Measurements from ENCODE around the gene PRM1. TPM values are rescaled to one million over a fixed set of nuclear protein-coding genes. Genes with fewer than 3 reads are reported as not detected.

Gene PRM1
- total RNA-seq, 1 experiment from 2014 or later: not detected

- H3K4me3 Mint-ChIP-seq (ENCODE audit: unreplicated experiment): no peak overlapping the region
- Histone ChIP-seq H3K36me3 (ENCODE audit: control insufficient read depth, insufficient read depth, low read length) (no peaks in the 10 kb centered on the region), H3K9me3 (no peaks in the 10 kb centered on the region), H3K4me3 (ENCODE audit: low read depth, low read length) (no peak overlapping the region), H3K4me1 (peaks cover 29% of the 10 kb centered on the region), H3K27me3 (replicated peaks; ENCODE audit: control insufficient read depth, insufficient read depth, low read length) (no peaks in the 10 kb centered on the region)
- H3K36me3 Mint-ChIP-seq (ENCODE audit: insufficient read depth, unreplicated experiment): no peaks in the 10 kb centered on the region
- ChIA-PET POLR2A (no interaction called here), CTCF (no interaction called here)
- intact Hi-C loops (cut with micrococcal nuclease; ENCODE audit: unreplicated experiment): no loop called here
- BruUV-seq (replicated peaks): no TSS peak
- H3K27me3 Mint-ChIP-seq (ENCODE audit: insufficient read depth, unreplicated experiment): no peaks in the 10 kb centered on the region
- TF ChIP-seq CTCF (IDR thresholded peaks at IDR 0.05; ENCODE audit: insufficient read depth in 1 of 2, low read depth in 1 of 2, low read length in 1 of 2, severe bottlenecking in 1 of 2, unreplicated experiment in 1 of 2): no peak
- H3K4me1 Mint-ChIP-seq (ENCODE audit: low read depth, unreplicated experiment): peaks cover 19% of the 10 kb centered on the region
- H3K27ac Mint-ChIP-seq (ENCODE audit: unreplicated experiment): no peak overlapping the region
- H3K9me3 Mint-ChIP-seq (ENCODE audit: unreplicated experiment): no peaks in the 10 kb centered on the region
- no peak for DNase-seq
Observed at GRCh38 chr16:11264155-11264832, 16.8 kb downstream of the PRM1 start.

GRCh38 chr16:11263737-11264136 is 17.4 kb downstream of the PRM1 start:
- H3K9me3 ChIP-seq: no peaks in the 10 kb centered on the region
- intact Hi-C loops (cut with micrococcal nuclease; ENCODE audit: unreplicated experiment): no loop called here
- H3K4me3 ChIP-seq (ENCODE audit: low read depth, low read length): no peak overlapping the region
- no peaks in the 10 kb centered on the region for H3K27me3 ChIP-seq (replicated peaks; ENCODE audit: control insufficient read depth, insufficient read depth, low read length)
- peaks cover 31% of the 10 kb centered on the region for H3K4me1 ChIP-seq
- Mint-ChIP-seq H3K4me1 (ENCODE audit: low read depth, unreplicated experiment) (peaks cover 20% of the 10 kb centered on the region), H3K36me3 (ENCODE audit: insufficient read depth, unreplicated experiment) (no peaks in the 10 kb centered on the region), H3K9me3 (ENCODE audit: unreplicated experiment) (no peaks in the 10 kb centered on the region), H3K27me3 (ENCODE audit: insufficient read depth, unreplicated experiment) (no peaks in the 10 kb centered on the region), H3K27ac (ENCODE audit: unreplicated experiment) (no peak overlapping the region), H3K4me3 (ENCODE audit: unreplicated experiment) (no peak overlapping the region)
- no peak for DNase-seq
- ChIA-PET CTCF (interaction anchor here (0.6 kb wide), 1 partner anchor 16 kb away, joined by 3 read pairs; no protein-coding TSS in a partner anchor), POLR2A (no interaction called here)
- no peak for TF ChIP-seq CTCF (IDR thresholded peaks at IDR 0.05; ENCODE audit: insufficient read depth in 1 of 2, low read depth in 1 of 2, low read length in 1 of 2, severe bottlenecking in 1 of 2, unreplicated experiment in 1 of 2)
- no TSS peak for BruUV-seq (replicated peaks)
- H3K36me3 ChIP-seq (ENCODE audit: control insufficient read depth, insufficient read depth, low read length): no peaks in the 10 kb centered on the region

- no peaks in the 10 kb centered on the region for H3K36me3 Mint-ChIP-seq (ENCODE audit: insufficient read depth, unreplicated experiment)
- intact Hi-C loops (cut with micrococcal nuclease; ENCODE audit: unreplicated experiment): no loop called here
- ChIA-PET CTCF (no interaction called here), POLR2A (no interaction called here)
- no peaks in the 10 kb centered on the region for H3K36me3 ChIP-seq (ENCODE audit: control insufficient read depth, insufficient read depth, low read length)
- H3K27me3 Mint-ChIP-seq (ENCODE audit: insufficient read depth, unreplicated experiment): no peaks in the 10 kb centered on the region
- no peak overlapping the region for H3K4me3 Mint-ChIP-seq (ENCODE audit: unreplicated experiment)
- BruUV-seq (replicated peaks): no TSS peak
- H3K4me3 ChIP-seq (ENCODE audit: low read depth, low read length): no peak overlapping the region
- H3K9me3 Mint-ChIP-seq (ENCODE audit: unreplicated experiment): no peaks in the 10 kb centered on the region
- H3K4me1 ChIP-seq: peaks cover 31% of the 10 kb centered on the region
- H3K4me1 Mint-ChIP-seq (ENCODE audit: low read depth, unreplicated experiment): peaks cover 20% of the 10 kb centered on the region
- no peaks in the 10 kb centered on the region for H3K27me3 ChIP-seq (replicated peaks; ENCODE audit: control insufficient read depth, insufficient read depth, low read length)
- no peaks in the 10 kb centered on the region for H3K9me3 ChIP-seq
- H3K27ac Mint-ChIP-seq (ENCODE audit: unreplicated experiment): no peak overlapping the region
- no peak for TF ChIP-seq CTCF (IDR thresholded peaks at IDR 0.05; ENCODE audit: insufficient read depth in 1 of 2, low read depth in 1 of 2, low read length in 1 of 2, severe bottlenecking in 1 of 2, unreplicated experiment in 1 of 2)
- no peak for DNase-seq
Observed at GRCh38 chr16:11262915-11263314, 18.2 kb downstream of the PRM1 start.
